PC-3 (cell line): ENCODE data around the gene CCDC91.

Experiments used
- EZH2 ChIP-seq: fragments of 300-600 bp; sonication (generic); IDR thresholded peaks from one replicate; pipeline ENCODE4 v1.6.1; 2017; ENCODE audit warnings: antibody characterized with exemption, mild to moderate bottlenecking, low read length; ENCODE audit not compliant: unreplicated experiment
- EZH2phosphoT487 ChIP-seq: fragments of 300-600 bp; sonication (generic); IDR thresholded peaks from 2 replicates; pipeline ENCODE4 v1.6.1; 2018; ENCODE audit warnings: mild to moderate bottlenecking, antibody characterized with exemption, low read length, borderline replicate concordance
- TF ChIP-seq, protein P1 (sequence below): fragments of 300-600 bp; sonication (generic); conservative IDR thresholded peaks from 2 replicates; pipeline ENCODE4 v1.5.1; 2017; ENCODE audit warnings: antibody characterized with exemption, low read depth, mild to moderate bottlenecking, low read length

DNA sequence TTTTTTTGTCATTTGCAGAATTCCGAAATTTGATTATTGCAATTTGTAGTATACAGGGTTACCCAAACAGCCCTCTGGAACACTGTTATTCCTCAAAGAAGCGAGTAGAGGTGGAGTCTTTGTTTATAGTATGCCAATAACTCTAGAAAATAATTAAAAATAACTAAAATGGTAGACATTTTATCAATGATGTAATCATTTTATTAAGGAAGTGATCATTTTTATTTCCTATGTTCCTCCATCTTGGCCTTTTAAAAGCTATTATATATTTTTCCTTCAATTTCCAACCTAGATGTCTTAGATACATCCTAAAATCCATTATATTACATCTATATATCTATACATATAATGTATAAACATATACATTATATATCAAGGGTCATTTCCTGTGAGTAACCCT is 106.0 kb downstream of the CCDC91 start:
- TF ChIP-seq EZH2 (no peak), EZH2phosphoT487 (no peak)
- TF ChIP-seq, protein P1, sequence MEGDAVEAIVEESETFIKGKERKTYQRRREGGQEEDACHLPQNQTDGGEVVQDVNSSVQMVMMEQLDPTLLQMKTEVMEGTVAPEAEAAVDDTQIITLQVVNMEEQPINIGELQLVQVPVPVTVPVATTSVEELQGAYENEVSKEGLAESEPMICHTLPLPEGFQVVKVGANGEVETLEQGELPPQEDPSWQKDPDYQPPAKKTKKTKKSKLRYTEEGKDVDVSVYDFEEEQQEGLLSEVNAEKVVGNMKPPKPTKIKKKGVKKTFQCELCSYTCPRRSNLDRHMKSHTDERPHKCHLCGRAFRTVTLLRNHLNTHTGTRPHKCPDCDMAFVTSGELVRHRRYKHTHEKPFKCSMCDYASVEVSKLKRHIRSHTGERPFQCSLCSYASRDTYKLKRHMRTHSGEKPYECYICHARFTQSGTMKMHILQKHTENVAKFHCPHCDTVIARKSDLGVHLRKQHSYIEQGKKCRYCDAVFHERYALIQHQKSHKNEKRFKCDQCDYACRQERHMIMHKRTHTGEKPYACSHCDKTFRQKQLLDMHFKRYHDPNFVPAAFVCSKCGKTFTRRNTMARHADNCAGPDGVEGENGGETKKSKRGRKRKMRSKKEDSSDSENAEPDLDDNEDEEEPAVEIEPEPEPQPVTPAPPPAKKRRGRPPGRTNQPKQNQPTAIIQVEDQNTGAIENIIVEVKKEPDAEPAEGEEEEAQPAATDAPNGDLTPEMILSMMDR = no peak
